LNCAP (cell line): ENCODE results near the gene NCF2.

Source experiments
- TF ChIP-seq, protein P1 (sequence below): fragments of 450-650 bp; IDR thresholded peaks from 2 replicates; pipeline ENCODE4 v1.5.1; 2017; ENCODE audit warnings: mild to moderate bottlenecking

Gene NCF2

DNA sequence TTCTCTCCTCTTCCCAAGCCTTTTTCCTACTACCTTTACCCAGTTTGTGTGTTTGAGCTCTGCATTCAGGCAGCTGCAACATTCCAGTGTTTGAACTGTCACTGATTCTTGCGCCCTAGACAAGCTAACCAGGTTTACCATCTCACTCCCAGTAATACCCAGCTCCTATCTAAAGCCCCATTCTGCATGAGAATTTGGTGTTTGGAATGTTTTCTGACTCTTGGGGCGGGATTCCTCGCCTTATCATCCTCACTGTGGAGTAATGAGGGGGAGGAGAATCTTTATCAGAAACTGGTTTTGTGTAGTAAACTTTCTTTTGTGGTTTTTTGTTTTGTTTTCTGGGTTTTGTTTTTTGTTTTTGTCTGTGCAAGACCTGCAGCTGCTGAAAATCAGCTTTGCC, 36.5 kb downstream of the NCF2 start:
- TF ChIP-seq, protein P1, sequence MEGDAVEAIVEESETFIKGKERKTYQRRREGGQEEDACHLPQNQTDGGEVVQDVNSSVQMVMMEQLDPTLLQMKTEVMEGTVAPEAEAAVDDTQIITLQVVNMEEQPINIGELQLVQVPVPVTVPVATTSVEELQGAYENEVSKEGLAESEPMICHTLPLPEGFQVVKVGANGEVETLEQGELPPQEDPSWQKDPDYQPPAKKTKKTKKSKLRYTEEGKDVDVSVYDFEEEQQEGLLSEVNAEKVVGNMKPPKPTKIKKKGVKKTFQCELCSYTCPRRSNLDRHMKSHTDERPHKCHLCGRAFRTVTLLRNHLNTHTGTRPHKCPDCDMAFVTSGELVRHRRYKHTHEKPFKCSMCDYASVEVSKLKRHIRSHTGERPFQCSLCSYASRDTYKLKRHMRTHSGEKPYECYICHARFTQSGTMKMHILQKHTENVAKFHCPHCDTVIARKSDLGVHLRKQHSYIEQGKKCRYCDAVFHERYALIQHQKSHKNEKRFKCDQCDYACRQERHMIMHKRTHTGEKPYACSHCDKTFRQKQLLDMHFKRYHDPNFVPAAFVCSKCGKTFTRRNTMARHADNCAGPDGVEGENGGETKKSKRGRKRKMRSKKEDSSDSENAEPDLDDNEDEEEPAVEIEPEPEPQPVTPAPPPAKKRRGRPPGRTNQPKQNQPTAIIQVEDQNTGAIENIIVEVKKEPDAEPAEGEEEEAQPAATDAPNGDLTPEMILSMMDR: no peak

DNA sequence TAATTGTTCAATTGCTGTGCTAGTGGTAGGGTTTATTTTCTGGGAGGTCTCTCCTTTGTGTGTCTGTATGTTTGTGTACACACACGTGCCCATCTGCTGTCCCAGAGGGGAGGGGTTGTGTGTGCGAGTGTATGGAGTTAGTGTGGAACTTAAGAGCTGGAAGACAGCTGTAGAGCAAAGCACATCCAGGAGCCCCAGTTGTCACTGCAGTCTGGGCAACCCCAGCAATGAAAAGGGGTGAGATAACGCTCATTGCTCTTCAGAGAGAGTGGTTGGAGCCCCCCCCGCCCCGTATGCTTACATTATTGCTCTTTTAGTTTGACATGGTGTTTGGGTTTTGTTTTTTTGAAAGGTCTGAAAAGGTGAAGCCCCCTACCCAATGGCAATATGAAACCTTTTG, 36.9 kb downstream of the NCF2 start:
- TF ChIP-seq, protein P1: no peak

DNA sequence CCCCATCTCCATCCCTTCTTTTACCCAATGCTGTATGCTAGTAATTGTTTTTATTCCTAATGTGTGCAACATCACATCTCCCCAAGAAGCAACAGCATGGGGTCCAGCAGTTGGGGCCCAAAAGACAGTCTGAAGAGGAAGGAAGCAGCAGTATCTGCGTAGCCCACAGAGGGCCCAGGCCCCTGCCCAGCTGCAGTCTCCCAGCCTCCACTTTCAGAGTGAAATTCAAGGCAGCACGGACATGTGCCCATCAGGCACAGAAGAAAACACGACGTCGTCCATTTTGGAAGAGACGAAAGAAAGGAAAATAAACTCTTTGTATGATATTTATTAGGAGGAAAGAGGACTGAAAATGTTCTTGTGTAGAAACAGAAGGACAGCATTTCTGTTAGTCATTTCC, 37.4 kb downstream of the NCF2 start:
- TF ChIP-seq, protein P1: no peak

DNA sequence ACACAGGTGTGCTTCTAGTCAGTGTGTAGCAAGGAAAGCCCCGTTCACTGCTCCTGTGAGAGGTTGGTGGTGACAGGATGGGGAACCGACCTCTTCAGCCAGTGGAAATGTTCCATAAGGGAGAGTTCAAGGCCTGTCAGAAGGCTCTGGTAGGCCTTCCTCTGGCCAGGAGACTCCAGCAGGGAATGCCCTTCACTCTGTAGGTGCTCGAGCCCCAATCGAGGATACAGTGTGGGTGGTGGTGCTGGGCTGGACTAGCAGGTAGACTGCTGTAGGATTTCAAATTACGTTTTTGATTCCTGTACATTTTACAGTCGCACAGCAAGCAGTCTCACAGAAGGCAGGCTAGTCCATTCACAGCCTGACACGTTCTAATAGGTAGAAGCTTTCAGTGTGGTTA, 37.8 kb downstream of the NCF2 start:
- TF ChIP-seq, protein P1: no peak

DNA sequence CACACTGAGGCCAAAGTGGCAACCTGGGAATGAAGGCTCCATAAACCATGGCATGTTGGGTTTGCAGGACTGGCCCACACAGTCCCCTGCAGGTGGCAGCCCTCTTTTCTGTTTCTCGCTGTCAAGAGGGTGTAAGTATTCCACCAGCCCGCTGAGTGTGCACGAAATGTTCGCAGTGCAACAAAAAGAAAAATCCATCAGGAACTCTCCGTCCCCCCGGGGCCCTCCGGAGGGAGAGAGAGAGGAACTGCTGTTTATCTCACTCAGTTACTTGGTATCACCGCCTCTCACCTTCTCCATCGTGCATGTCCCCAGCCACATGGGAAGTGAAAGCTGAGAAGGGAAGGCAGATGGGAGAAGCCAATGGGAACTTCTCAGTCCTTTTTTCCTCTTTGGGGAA, 38.3 kb downstream of the NCF2 start:
- TF ChIP-seq, protein P1: no peak

DNA sequence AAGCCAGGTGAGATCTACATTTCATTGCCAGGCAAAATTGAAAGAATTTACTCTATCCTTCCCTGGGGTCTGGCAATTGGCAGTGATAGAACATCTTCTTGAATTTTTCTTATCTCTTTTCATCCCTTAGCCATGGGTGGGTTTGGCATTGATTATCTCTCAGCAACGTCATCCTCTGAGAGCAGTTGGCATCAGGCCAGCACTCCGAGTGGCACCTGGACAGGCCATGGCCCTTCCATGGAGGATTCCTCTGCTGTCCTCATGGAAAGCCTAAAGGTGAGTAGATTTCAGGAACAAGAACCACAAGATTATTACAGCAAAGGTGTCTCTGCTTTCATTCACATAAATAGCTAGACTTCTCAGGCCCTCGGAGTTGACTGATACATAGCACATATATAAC, 39.3 kb downstream of the NCF2 start:
- TF ChIP-seq, protein P1: no peak

DNA sequence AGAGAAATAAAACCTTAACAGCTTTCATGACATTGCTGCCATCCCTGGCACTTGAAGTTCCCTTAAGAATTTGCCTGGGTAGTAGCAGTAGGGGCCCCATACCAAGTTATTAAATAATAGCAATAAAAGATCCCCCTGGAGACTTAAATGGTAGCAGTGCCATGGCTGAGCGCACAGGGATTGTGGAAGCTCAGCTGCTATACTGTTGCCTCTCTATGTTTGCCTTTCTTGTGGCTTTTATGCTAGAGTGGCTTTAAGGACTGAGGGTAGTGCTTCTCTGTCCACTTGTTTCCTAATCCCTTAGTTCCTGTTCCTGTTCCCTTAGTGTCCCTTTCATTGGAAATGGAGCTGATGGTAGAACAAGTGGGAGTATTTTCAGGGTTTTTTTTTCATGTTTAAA, 42.1 kb downstream of the NCF2 start:
- TF ChIP-seq, protein P1: no peak

DNA sequence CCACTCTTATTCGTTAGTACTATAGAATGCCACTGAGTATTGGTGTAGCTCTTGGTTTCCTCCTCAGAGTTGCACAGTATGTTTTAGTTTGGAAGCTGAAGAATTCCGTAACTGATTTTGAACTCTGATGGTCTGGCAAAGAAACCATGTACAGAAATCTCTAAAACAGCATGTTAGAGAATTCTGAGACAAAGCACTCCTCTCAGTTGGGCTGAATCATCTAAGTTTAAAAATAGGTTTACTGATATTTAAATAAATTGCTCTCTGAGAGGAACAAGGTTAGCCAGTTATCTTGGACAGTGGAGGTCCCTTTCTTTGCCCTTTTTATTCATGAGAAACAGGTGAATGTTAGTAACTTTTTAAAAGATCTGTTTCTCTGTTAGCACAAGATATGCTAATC, 43.8 kb downstream of the NCF2 start:
- TF ChIP-seq, protein P1: no peak
